Measurements from ENCODE around the gene ZBTB7C.

GRCh38 chr18:48100651-48101165 lies 308.5 kb downstream of the ZBTB7C start:
- TF ChIP-seq CTCF (IDR thresholded peaks at IDR 0.05) (no peak), POLR2AphosphoS5 (IDR thresholded peaks at IDR 0.05) (no peak), POLR2A (IDR thresholded peaks at IDR 0.05) (no peak)
